HL-60 (cell line): ENCODE measurements around the gene AKNA.

Experiments
- DNase-seq, 2 experiments: peaks; one replicate each; pipeline ENCODE4 v3.0.0-alpha.2; 2010 to 2020; ENCODE audit warnings: low read depth in 1 of 2, low spot score in 1 of 2
- H3K27ac ChIP-seq: fragments of 250-450 bp; sonication (Bioruptor Pico); replicated peaks from 2 replicates; pipeline ENCODE4 v1.5.1; 2020; ENCODE audit warnings: mild to moderate bottlenecking, moderate library complexity
- H3K27me3 ChIP-seq: fragments of 250-450 bp; sonication (Bioruptor Pico); 2 replicates; pipeline ENCODE4 v1.5.1; 2021; ENCODE audit warnings: mild to moderate bottlenecking, moderate library complexity; ENCODE audit not compliant: insufficient read depth, poor library complexity, severe bottlenecking
- H3K4me3 ChIP-seq: replicated peaks from 2 replicates; pipeline ENCODE4 v1.5.1; 2011; ENCODE audit warnings: mild to moderate bottlenecking, control low read depth, low read length; ENCODE audit not compliant: insufficient read depth
- CTCF ChIP-seq: IDR thresholded peaks from one replicate; pipeline ENCODE4 v1.5.1; 2011; ENCODE audit warnings: low read length, control low read depth, inconsistent platforms; ENCODE audit not compliant: insufficient read depth
- GABPA ChIP-seq: IDR thresholded peaks from 2 replicates; pipeline ENCODE4 v1.6.1; 2012; ENCODE audit warnings: low read depth
- POLR2AphosphoS5 ChIP-seq: IDR thresholded peaks from 2 replicates; pipeline ENCODE4 v1.6.1; 2012; ENCODE audit warnings: low read depth
- REST ChIP-seq: IDR thresholded peaks from 2 replicates; pipeline ENCODE4 v1.6.1; 2012; ENCODE audit warnings: low read depth; ENCODE audit not compliant: insufficient replicate concordance
- SPI1 ChIP-seq: IDR thresholded peaks from 2 replicates; pipeline ENCODE4 v1.6.1; 2012; ENCODE audit warnings: low read depth, mild to moderate bottlenecking, borderline replicate concordance

The AKNA gene

GRCh38 chr9:114397848-114398605 lies 10.2 kb upstream of the AKNA start:
- Histone ChIP-seq H3K27me3 (no peaks in the 10 kb centered on the region), H3K4me3 (peak overlapping the region; percentile 75), H3K27ac (peak overlapping the region; percentile 87)
- DNase-seq, result peak; percentile 83 to 93
- no peak for TF ChIP-seq GABPA
- TF ChIP-seq SPI1, result peak; percentile 56; the same call in 1 of the 2 replicates
- TF ChIP-seq REST, result no peak
- TF ChIP-seq CTCF, result no peak
- TF ChIP-seq POLR2AphosphoS5, result peak; percentile 48

GRCh38 chr9:114397219-114397847 lies 9.6 kb upstream of the AKNA start:
- TF ChIP-seq CTCF (no peak), REST (no peak), SPI1 (no peak), GABPA (no peak), POLR2AphosphoS5 (no peak)
- Histone ChIP-seq H3K4me3 (peak overlapping the region; percentile 75), H3K27ac (peak overlapping the region; percentile 87), H3K27me3 (no peaks in the 10 kb centered on the region)
- no peak for DNase-seq

GRCh38 chr9:114396558-114397218 lies 8.9 kb upstream of the AKNA start:
- H3K27me3 ChIP-seq, result no peaks in the 10 kb centered on the region
- no peak overlapping the region for H3K27ac ChIP-seq
- no peak for TF ChIP-seq CTCF
- no peak for TF ChIP-seq SPI1
- no peak for TF ChIP-seq REST
- H3K4me3 ChIP-seq, result peak overlapping the region; percentile 75
- DNase-seq, result no peak
